RWPE2 (cell line): ENCODE data around the gene MRPS14.

Experiments used
- ATAC-seq: fragments of 200-7000 bp; cut with Tn5 transposase; 3 replicates; pipeline ENCODE4 v1.9.1; 2021; ENCODE audit warnings: low read depth
- DNase-seq: peaks from one replicate; pipeline ENCODE4 v3.0.0-alpha.2; 2020; ENCODE audit warnings: low spot score
- H3K27ac ChIP-seq: fragments of 450-650 bp; 2 replicates; pipeline ENCODE4 v1.5.1; 2017; ENCODE audit warnings: mild to moderate bottlenecking; ENCODE audit not compliant: poor library complexity, severe bottlenecking
- H3K27me3 ChIP-seq: fragments of 250-450 bp; sonication (Bioruptor Pico); 2 replicates; pipeline ENCODE4 v1.5.1; 2021; ENCODE audit warnings: mild to moderate bottlenecking, moderate library complexity; ENCODE audit not compliant: insufficient read depth, poor library complexity, severe bottlenecking
- H3K36me3 ChIP-seq: fragments of 250-450 bp; sonication (Bioruptor Pico); 2 replicates; pipeline ENCODE4 v1.5.1; 2020; ENCODE audit warnings: low read depth, mild to moderate bottlenecking, moderate library complexity
- H3K4me1 ChIP-seq: fragments of 250-450 bp; sonication (Bioruptor Pico); 2 replicates; pipeline ENCODE4 v1.5.1; 2021; ENCODE audit warnings: mild to moderate bottlenecking, moderate library complexity; ENCODE audit not compliant: insufficient read depth, poor library complexity, severe bottlenecking
- H3K4me3 ChIP-seq: fragments of 250-450 bp; sonication (Bioruptor Pico); 2 replicates; pipeline ENCODE4 v1.5.1; 2021; ENCODE audit warnings: mild to moderate bottlenecking, moderate library complexity; ENCODE audit not compliant: severe bottlenecking
- H3K9me3 ChIP-seq: fragments of 250-450 bp; sonication (Bioruptor Pico); 2 replicates; pipeline ENCODE4 v1.5.1; 2021; ENCODE audit warnings: mild to moderate bottlenecking, moderate library complexity; ENCODE audit not compliant: severe bottlenecking
- TF ChIP-seq, protein P1 (sequence below): fragments of 450-650 bp; IDR thresholded peaks from one replicate; pipeline ENCODE4 v1.5.1; 2017; ENCODE audit warnings: mild to moderate bottlenecking, moderate library complexity; ENCODE audit not compliant: poor library complexity, severe bottlenecking

MRPS14 gene

DNA sequence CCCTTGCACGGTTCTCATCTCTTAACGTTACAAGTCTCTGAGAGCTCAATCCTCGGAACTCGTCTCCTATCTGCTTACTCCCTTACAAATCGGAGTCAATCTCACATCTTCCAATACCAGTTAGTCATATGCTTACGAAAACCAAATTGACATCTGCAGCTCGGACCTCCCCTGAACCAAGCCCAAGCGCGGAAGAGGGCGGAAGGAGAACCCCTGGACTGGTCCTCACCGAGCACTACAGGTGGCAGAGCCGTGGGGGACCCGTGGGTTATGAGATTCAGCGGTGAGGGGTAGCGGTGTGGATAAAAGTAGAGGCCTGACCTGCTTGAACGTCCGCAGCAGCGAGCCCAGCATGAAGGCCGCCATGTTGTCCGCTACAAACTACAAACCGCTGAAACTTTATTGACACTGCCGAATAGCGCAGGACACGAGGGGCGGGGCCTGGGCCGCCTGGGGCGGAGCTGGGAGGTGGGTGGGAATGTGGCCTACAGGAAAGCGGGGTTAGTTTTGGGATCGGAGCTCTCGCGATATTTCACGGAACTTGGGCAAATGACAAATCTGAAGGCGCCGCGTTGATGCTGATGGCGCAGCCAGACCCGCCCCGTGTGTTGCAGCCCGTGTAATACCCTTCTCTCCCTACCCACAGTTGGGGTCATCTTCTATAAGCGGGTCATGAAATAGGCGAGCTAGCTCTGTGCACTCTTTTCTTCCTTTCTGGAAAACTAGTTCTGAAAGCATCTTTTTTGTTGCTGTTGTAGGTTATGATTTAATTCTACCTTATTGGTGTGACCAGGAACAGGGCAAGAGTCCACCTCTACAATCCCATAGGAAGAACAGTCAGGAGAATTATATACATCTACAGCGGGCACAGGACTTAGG lies at the start of gene MRPS14:
TSS of gene MRPS14 (minus strand) at position 383 of the 879 bp plus-strand sequence. CDS start at position 366, 17 bp downstream.
- TF ChIP-seq, protein P1, sequence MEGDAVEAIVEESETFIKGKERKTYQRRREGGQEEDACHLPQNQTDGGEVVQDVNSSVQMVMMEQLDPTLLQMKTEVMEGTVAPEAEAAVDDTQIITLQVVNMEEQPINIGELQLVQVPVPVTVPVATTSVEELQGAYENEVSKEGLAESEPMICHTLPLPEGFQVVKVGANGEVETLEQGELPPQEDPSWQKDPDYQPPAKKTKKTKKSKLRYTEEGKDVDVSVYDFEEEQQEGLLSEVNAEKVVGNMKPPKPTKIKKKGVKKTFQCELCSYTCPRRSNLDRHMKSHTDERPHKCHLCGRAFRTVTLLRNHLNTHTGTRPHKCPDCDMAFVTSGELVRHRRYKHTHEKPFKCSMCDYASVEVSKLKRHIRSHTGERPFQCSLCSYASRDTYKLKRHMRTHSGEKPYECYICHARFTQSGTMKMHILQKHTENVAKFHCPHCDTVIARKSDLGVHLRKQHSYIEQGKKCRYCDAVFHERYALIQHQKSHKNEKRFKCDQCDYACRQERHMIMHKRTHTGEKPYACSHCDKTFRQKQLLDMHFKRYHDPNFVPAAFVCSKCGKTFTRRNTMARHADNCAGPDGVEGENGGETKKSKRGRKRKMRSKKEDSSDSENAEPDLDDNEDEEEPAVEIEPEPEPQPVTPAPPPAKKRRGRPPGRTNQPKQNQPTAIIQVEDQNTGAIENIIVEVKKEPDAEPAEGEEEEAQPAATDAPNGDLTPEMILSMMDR = no peak

DNA sequence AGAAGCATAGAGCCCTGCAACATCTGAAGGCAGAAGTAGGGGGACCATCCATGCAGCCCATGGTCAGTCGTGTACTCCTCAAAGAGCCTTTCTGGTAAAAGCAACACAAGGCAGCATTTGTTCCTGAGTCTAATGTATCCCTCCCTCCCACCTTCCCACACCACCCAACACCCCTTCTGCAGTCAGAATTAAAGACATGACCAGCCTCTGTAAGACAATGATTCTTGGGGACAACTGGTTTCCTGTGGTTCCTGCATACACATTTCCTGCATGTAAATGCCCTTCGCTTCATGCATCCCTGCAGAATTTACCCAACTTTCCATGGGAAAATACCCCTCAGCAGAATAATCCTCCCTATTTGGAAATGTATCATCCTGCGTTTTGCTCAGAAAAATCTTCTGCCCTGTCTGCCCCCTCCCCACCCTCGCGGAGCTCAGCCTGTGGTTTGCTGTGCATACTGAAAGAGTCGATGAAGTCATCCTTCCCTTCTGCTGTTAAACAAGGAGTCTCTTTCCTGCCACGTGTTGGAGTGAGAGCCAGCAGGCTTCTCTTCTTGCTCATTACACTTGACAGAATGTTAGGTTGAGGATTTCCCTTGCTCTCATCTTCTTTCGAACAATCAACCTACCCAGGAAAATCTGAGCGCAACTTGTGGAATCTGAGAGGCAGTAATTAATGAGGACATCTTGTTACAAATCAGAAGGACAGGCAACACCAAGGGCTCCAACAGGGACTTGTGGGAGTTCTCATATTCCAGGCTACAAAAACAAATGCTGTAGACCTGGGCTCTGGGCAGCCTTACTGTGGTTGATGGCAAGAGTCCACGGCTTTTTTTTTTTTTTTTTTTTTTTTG lies 49.1 kb upstream of the MRPS14 start:
- no peak overlapping the region for H3K4me3 ChIP-seq
- DNase-seq (no peak), ATAC-seq (peak; percentile 55; the same call in 2 of the 3 replicates)
- no peak overlapping the region for H3K27ac ChIP-seq
- TF ChIP-seq, protein P1 = no peak
- H3K36me3 ChIP-seq = no peaks in the 10 kb centered on the region
- H3K9me3 ChIP-seq = no peaks in the 10 kb centered on the region
- H3K4me1 ChIP-seq = no peaks in the 10 kb centered on the region
- H3K27me3 ChIP-seq = no peaks in the 10 kb centered on the region

More for the DNA sequence above, at the start of gene MRPS14:
- Histone ChIP-seq H3K36me3 (peaks cover 17% of the 10 kb centered on the region), H3K4me3 (peak within 1 kb of the TSS; percentile 86), H3K9me3 (no peaks in the 10 kb centered on the region), H3K27ac (peak within 1 kb of the TSS; percentile 31), H3K4me1 (peaks cover 9% of the 10 kb centered on the region), H3K27me3 (no peaks in the 10 kb centered on the region)
- peak; percentile 94 for ATAC-seq
- DNase-seq = peak; percentile 93

- no peaks in the 10 kb centered on the region for H3K27me3 ChIP-seq
- no peaks in the 10 kb centered on the region for H3K36me3 ChIP-seq
These were observed 48.2 kb upstream of the MRPS14 start for GRCh38 chr1:175071276-175071943.

GRCh38 chr1:175070818-175071217 lies 47.6 kb upstream of the MRPS14 start:
- ATAC-seq (no peak), DNase-seq (no peak)
- no peak overlapping the region for H3K27ac ChIP-seq
- TF ChIP-seq, protein P1 = no peak
- H3K4me1 ChIP-seq = no peaks in the 10 kb centered on the region
- no peak overlapping the region for H3K4me3 ChIP-seq
- no peaks in the 10 kb centered on the region for H3K9me3 ChIP-seq
- H3K27me3 ChIP-seq = peaks cover 2% of the 10 kb centered on the region
- no peaks in the 10 kb centered on the region for H3K36me3 ChIP-seq

More at GRCh38 chr1:175071276-175071943, 48.2 kb upstream of the MRPS14 start:
- DNase-seq (no peak), ATAC-seq (no peak)
- Histone ChIP-seq H3K9me3 (no peaks in the 10 kb centered on the region), H3K4me3 (no peak overlapping the region), H3K27ac (no peak overlapping the region), H3K4me1 (no peaks in the 10 kb centered on the region)
- TF ChIP-seq, protein P1 = no peak
